ES-I3 (cell line): ENCODE measurements around the gene GBP2.
"Not testable (repeated sequence)": the region's sequence is repeated elsewhere in the genome, so short reads cannot be mapped to it uniquely, and the experiment has no call there.

Experiments used
- H3K36me3 ChIP-seq: 2 replicates; pipeline ENCODE4 v1.6.1; 2013; ENCODE audit warnings: mild to moderate bottlenecking, low read length, control low read depth, moderate library complexity; ENCODE audit not compliant: insufficient read depth
- H3K4me1 ChIP-seq: 2 replicates; pipeline ENCODE4 v1.6.1; 2013; ENCODE audit warnings: mild to moderate bottlenecking, control low read depth, low read length; ENCODE audit not compliant: insufficient read depth
- H3K9ac ChIP-seq: 2 replicates; pipeline ENCODE4 v1.6.1; 2013; ENCODE audit warnings: low read depth, mild to moderate bottlenecking, low read length, moderate library complexity
- H3K9me3 ChIP-seq: 2 replicates; pipeline ENCODE4 v1.6.1; 2013; ENCODE audit warnings: mild to moderate bottlenecking, low read length, moderate library complexity; ENCODE audit not compliant: control insufficient read depth, insufficient read depth

GBP2 gene

DNA sequence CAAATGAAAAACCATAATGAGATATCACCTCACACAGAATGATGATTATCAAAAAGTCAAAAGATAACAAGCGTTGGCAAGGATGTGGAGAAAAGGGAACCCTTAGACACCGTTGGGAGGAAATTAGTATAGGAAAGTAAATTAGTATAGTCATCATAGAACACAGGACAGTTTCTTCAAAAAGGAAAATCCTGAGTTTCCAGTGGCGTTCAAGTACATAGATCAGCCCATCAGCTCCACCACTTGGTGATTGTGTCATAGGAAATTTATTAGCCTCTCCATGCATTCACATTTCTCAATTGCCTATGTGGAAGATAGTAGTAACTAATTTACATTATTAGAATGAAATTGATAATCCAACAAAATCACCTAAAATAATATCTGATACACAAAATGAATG lies 20.8 kb upstream of the GBP2 start:
- H3K4me1 ChIP-seq, result no peaks in the 10 kb centered on the region
- H3K9ac ChIP-seq, result no peak overlapping the region

DNA sequence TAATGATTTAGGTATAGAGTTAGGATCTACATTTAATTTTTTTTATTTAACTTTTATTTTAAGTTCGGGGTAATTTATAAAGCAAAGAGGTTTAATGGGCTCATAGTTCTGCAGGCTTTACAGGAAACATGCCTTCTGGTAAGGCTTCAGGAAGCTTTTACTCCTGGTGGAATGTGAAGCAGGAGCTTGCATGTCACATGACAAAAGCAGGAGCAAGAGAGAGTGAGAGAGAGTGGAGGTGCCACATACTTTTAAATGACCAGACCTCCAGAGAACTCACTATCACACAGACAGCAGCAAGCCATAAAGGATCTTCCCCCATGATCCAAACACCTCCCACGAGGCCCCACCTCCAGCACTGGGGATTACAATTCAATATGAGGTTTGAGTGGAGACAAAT lies 17.6 kb upstream of the GBP2 start:
- Histone ChIP-seq H3K36me3 (no peaks in the 10 kb centered on the region), H3K9me3 (no peaks in the 10 kb centered on the region), H3K9ac (no peak overlapping the region), H3K4me1 (no peaks in the 10 kb centered on the region)

More for the DNA sequence above, 20.8 kb upstream of the GBP2 start:
- H3K9me3 ChIP-seq, result no peaks in the 10 kb centered on the region
- no peaks in the 10 kb centered on the region for H3K36me3 ChIP-seq

DNA sequence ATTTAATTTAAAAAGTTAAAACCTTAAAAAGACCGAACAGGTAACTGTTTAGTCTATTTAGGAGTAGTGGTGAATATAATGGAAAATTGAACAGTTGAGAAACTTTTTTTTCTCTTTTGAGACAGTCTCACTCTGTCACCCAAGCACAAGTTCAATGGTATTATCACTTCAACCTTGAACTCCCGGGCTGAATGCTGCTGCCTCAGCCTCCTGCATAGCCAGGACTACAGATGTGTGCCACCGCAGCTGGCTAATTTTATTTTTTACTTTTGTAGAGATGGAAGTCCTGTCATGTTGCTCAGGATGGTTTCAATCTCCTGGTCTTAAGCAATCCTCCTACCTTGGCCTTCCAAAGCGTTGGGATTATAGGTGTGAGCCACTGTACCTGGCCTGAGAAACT lies 16.2 kb upstream of the GBP2 start:
- Histone ChIP-seq H3K36me3 (no peaks in the 10 kb centered on the region), H3K9ac (no peak overlapping the region), H3K4me1 (no peaks in the 10 kb centered on the region), H3K9me3 (no peaks in the 10 kb centered on the region)

DNA sequence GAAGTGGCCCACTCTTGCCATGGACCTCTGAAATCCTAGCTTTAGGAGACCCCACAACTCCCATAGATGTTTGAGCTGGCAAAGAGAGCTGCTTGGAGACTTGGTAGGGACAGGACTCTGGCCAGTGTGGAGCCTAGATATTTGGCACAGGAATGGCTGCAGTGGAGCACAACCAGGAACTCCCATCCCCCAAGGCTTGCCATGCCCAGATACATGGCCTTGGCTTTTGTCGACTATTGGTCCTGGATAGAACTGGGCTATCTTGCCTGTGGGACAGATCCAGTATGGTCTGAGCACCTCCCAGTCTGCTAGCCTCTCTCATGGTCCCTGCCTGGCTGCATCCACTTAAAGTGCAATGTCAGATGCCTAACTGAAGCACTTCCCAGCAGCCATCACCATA lies 7.8 kb upstream of the GBP2 start:
- H3K36me3 ChIP-seq, result no peaks in the 10 kb centered on the region
- no peaks in the 10 kb centered on the region for H3K9me3 ChIP-seq
- no peak overlapping the region for H3K9ac ChIP-seq
- H3K4me1 ChIP-seq, result no peaks in the 10 kb centered on the region

DNA sequence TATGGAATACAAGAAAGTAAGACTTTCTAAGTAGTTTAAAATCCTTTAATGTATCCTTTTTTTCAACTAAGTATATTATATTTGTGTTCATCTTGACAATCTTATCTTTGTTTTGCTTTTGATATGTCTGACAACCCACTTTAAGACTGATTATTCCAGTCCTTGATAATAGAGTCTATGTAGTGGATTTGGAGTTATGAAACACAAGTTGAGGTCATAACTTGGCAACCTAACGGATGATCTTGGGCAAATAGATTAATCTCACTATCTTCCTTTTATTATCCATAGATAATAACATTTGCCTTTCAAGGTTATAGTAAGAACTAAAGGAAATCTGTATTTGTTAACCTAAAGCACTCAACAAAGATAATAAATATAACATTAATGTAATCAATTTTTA lies 4.8 kb upstream of the GBP2 start:
- Histone ChIP-seq H3K4me1 (no peaks in the 10 kb centered on the region), H3K9ac (no peak overlapping the region), H3K9me3 (no peaks in the 10 kb centered on the region), H3K36me3 (no peaks in the 10 kb centered on the region)

DNA sequence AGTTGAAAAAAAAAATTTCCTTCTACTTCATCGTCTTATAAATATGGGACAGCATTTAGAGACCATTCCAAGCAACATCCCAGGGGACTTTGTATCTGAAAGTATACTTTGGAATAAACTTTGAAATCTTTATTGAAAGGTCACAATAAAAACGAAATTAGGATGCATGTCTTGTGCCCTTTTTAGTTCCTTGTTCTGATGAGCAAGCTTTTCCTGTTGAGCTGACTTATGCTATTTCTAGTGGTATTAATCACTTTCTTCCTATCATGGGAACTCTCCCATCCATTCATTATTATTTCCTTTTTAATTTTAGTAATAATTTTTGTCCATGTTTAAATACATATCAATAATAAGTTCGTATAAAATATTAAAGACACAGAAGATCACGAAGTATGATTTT lies 4.0 kb upstream of the GBP2 start:
- no peaks in the 10 kb centered on the region for H3K9me3 ChIP-seq
- H3K9ac ChIP-seq, result no peak overlapping the region
- no peaks in the 10 kb centered on the region for H3K36me3 ChIP-seq
- H3K4me1 ChIP-seq, result no peaks in the 10 kb centered on the region

DNA sequence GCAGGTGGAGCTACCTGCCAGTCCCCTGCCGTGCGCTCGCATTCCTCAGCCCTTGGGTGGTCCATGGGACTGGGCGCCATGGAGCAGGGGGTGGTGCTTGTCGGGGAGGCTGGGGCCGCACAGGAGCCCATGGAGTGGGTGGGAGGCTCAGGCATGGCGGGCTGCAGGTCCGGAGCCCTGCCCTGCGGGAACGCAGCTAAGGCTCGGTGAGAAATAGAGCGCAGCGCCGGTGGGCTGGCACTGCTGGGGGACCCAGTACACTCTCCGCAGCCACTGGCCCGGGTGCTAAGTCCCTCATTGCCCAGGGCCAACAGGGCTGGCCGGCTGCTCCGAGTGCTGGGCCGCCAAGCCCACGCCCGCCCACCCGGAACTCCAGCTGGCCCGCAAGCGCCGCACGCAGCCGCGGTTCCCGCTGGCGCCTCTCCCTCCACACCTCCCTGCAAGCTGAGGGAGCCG lies 2.1 kb upstream of the GBP2 start:
- not testable (repeated sequence) for H3K36me3 ChIP-seq, H3K9ac ChIP-seq, H3K4me1 ChIP-seq, H3K9me3 ChIP-seq

DNA sequence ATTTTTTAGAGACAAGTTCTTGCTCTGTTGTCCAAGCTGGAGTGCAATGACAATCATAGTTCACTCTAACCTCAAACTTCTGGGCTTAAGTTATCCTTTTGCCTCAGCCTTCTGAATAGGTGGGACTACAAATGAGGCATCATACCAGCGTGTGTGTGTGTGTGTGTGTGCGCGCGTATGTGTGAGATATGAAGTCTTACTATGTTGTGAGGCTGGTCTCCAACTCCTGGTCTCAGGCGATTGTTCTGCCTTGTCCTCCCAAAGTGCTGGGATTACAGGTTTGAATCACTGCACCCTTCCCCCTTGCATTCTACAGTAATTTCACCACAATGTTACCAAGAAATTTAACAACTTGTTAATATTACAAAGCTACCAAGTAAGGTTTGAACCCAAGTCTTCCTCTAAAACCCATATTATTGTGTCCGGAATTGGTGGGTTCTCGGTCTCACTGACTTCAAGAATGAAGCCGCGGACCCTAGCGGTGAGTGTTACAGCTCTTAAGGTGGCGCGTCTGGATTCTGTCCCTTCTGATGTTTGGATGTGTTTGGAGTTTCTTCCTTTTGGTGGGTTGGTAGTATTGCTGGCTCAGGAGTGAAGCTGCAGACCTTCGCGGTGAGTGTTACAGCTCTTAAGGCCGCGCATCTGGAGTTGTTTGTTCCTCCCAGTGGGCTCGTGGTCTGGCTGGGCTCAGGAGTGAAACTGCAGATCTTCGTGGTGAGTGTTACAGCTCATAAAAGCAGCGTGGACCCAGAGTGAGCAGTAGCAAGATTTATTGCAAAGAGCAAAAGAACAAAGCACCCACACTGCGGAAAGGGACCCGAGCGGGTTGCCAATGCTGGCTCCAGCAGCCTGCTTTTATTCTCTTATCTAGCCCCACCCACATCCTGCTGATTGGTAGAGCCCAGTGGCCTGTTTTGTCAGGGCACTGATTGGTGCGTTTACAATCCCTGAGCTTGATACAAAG lies 970 bp upstream of the GBP2 start:
- H3K9ac ChIP-seq, H3K9me3 ChIP-seq, H3K4me1 ChIP-seq, H3K36me3 ChIP-seq: not testable (repeated sequence)

DNA sequence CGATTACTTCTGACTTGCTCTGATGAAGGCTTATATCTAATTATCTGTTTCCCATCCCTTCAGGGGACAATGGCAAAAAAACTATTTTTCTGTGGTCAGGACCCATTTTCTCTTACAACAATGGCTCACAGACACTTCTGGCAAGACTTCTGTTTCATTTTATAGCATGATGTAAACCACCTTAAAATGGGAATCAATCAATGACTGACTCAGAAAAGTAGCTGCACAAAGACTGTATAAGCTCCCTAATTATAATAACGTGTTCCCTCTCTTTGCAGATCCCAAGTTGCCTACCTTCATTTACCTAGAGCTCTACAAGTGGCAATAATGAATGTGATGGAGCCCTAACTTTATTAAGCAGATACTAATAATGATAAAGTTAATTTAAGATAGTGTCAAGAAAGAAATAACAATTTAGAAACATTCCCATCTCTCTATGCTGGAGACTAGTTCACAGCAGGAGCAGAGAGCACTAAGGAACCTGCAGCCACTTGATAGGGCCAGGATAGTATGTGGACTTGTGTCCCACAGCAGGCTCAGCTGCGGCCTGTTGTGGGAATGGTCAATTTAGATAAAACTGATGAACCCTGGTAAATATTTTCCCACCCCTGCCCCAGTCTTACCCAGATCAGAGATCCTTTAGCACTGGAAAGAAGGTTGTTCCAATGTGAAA lies 538 bp downstream of the GBP2 start:
- Histone ChIP-seq H3K9me3 (no peaks in the 10 kb centered on the region), H3K36me3 (no peaks in the 10 kb centered on the region), H3K4me1 (no peaks in the 10 kb centered on the region), H3K9ac (no peak overlapping the region)

DNA sequence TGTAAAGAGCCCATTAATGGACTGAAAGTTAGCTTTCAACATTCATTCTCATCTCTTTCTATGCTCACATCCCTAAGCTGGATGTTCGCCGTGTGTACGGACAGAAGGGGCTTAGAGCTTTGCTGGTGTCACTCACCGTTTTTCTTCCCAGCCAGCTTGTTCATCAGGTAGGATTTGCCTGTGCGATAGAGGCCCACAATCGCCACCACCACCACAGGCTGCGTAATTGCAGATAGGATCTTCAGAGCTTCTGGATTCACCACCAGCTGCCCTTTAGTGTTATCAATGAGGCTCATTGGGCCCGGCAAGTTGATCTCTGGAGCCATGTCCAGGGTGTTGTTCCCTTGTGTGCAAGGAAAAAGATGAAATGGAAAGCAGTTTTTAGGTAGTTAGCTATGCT lies 4.3 kb downstream of the GBP2 start:
- Histone ChIP-seq H3K36me3 (no peaks in the 10 kb centered on the region), H3K9ac (no peak overlapping the region)

DNA sequence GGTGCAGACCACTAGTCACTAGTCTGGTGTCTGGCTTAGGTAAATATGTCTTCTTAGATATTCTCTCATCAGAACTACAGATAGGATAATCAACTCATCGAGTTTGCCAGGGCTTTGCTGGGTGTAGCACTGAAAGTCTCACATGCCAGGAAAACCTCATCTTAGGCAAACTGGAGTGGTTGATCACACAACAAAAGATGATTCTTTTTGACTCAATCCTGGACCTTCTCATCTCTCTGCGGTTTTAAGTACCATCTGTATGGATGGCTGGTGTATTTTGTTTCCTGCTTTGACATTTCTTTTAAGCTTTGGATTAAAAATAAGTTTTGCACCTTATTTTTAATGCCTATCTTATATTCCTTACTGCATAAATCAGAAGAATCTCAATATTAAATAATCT lies 11.3 kb downstream of the GBP2 start:
- no peaks in the 10 kb centered on the region for H3K9me3 ChIP-seq
- H3K4me1 ChIP-seq, result no peaks in the 10 kb centered on the region
- no peak overlapping the region for H3K9ac ChIP-seq
- no peaks in the 10 kb centered on the region for H3K36me3 ChIP-seq

More for the DNA sequence above, 4.3 kb downstream of the GBP2 start:
- H3K9me3 ChIP-seq, result no peaks in the 10 kb centered on the region
- H3K4me1 ChIP-seq, result no peaks in the 10 kb centered on the region

DNA sequence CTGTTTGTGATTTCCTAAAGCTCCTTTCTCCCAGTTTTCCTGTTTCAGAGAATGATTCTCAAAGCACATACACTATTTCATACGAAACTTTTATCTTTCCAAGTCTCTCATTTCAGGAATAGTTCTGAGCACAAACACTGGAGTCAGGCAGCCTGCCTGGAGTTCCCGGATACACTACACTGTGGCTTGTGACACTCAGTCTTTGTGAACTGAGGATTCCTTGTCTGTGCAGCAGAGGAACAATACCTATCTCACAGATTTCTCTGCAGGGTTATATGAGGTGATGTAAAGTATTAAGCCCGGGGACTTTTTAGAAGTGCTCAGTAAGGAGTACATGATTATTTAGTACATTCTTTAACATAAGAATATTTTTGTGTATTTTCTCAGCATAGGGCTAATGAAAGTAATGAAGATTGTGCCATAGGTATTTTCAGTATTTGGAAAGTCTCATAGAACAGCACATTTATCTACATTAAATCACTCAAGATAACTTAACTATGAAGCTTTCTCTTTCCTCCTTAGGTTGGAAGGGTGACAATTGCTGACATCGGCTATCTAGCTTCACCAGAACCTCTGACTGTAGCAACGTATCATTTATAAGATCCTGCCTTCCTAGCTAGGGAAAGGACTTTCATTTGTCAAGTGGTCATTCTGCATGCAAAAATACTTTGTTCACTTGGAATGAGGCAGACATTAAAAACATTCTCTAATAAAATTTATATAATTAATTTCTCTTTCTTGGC lies 12.9 kb downstream of the GBP2 start:
- H3K36me3 ChIP-seq, result no peaks in the 10 kb centered on the region
- H3K9ac ChIP-seq, result no peak overlapping the region
- no peaks in the 10 kb centered on the region for H3K9me3 ChIP-seq
- no peaks in the 10 kb centered on the region for H3K4me1 ChIP-seq

DNA sequence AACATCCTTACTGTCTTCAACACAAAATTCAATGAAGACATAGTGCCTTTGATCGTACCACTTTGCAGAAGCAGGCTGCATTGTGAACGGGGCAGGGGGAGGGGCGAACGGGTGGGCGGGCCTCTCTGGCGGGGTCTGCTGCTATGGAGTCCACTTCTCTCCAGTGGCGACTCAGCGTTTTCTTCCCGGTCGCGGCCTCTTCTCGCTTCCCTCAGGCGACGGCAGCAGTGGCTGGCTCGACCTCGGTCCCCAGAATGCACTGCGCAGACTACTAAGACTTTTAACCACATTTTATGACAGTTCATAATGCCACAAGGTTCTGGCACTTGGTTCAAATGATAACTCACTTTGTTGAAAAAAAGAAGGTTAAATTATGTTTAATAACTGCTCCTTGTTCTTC lies 21.2 kb downstream of the GBP2 start:
- Histone ChIP-seq H3K4me1 (no peaks in the 10 kb centered on the region), H3K9me3 (no peaks in the 10 kb centered on the region), H3K36me3 (no peaks in the 10 kb centered on the region), H3K9ac (no peak overlapping the region; the same call in 1 of the 2 replicates)

DNA sequence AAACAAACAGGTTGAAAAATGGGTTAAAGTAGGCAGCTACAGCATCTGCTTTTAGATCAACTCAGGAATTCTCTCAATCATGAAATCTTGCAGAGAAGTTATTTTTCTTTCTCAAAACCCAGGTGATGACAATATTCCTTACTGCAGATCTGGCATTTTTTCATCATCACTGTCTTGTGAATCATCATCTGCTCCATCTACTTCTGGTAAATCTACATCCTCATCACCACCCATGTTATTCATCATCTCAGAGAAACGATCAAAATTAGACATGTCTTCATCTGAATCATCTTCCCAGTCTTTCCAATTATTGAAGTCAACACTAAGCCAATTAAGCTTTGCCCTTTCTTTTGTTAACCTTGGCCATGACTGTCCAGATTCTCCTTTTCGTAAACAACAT lies 21.8 kb downstream of the GBP2 start:
- Histone ChIP-seq H3K9ac (no peak overlapping the region), H3K9me3 (no peaks in the 10 kb centered on the region), H3K36me3 (no peaks in the 10 kb centered on the region), H3K4me1 (no peaks in the 10 kb centered on the region)
